Thyroid gland (tissue), 4 donors: Measurements from ENCODE around the gene PPP1R9A.

Experiments used
- POLR2A ChIP-seq, 2 donors: fragments of 450-650 bp; IDR thresholded peaks; one replicate each; pipeline ENCODE4 v1.6.1; 2017; ENCODE audit warnings: antibody characterized with exemption in 2 of 2, mild to moderate bottlenecking in 2 of 2, moderate library complexity in 1 of 2
- TF ChIP-seq, protein P1 (sequence below), 6 experiments: fragments of 200-600 bp in 3 of 6; fragments of 450-650 bp in 3 of 6; sonication (generic) in 3 of 6; IDR thresholded peaks; one replicate each; pipeline ENCODE4 v1.5.1; 2016 to 2019; ENCODE audit warnings: antibody characterized with exemption in 6 of 6, mild to moderate bottlenecking in 2 of 6, inconsistent platforms in 1 of 6, moderate library complexity in 1 of 6

DNA sequence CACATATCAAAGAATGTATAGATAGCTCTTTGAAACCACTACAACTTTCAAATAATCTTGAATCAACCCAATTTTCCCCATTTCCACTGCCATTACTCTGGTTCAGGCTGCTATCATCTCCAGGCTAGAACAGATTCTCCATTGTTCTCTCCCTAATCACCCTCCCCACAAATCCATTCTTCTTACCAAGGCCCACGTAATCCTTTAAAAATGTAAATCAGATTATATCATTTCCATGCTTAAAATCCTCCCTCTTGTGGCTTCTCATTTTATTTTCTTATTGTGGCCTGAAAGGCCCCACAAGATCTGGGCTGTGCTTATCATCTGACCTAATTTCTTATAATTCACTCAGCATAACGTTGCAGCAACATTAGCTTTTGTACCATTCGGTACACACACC, 420.0 kb downstream of the PPP1R9A start:
- TF ChIP-seq POLR2A (IDR thresholded peaks at IDR 0.05), result no peak
- TF ChIP-seq, protein P1, sequence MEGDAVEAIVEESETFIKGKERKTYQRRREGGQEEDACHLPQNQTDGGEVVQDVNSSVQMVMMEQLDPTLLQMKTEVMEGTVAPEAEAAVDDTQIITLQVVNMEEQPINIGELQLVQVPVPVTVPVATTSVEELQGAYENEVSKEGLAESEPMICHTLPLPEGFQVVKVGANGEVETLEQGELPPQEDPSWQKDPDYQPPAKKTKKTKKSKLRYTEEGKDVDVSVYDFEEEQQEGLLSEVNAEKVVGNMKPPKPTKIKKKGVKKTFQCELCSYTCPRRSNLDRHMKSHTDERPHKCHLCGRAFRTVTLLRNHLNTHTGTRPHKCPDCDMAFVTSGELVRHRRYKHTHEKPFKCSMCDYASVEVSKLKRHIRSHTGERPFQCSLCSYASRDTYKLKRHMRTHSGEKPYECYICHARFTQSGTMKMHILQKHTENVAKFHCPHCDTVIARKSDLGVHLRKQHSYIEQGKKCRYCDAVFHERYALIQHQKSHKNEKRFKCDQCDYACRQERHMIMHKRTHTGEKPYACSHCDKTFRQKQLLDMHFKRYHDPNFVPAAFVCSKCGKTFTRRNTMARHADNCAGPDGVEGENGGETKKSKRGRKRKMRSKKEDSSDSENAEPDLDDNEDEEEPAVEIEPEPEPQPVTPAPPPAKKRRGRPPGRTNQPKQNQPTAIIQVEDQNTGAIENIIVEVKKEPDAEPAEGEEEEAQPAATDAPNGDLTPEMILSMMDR (IDR thresholded peaks at IDR 0.05), result no peak
